GM18508 (cell line): ENCODE data around the gene ESRRA.

Source experiments
- ATAC-seq: cut with Tn5 transposase; IDR thresholded peaks from one replicate; pipeline ENCODE4 v1.9.1; 2021; ENCODE audit warnings: moderate number of reproducible peaks; ENCODE audit not compliant: insufficient read depth, unreplicated experiment

Gene ESRRA

GRCh38 chr11:64269540-64270220 is 35.6 kb upstream of the ESRRA start:
- peak; percentile 38 for ATAC-seq

GRCh38 chr11:64275031-64275800 is 30.1 kb upstream of the ESRRA start:
- no peak for ATAC-seq

GRCh38 chr11:64275841-64276240 is 29.5 kb upstream of the ESRRA start:
- ATAC-seq = no peak

GRCh38 chr11:64276653-64277431 is 28.5 kb upstream of the ESRRA start:
- no peak for ATAC-seq

- ATAC-seq = no peak
These were observed 26.6 kb upstream of the ESRRA start for GRCh38 chr11:64278576-64279190.

GRCh38 chr11:64281957-64282770 is 23.2 kb upstream of the ESRRA start:
- ATAC-seq = no peak

GRCh38 chr11:64283092-64283491 is 22.2 kb upstream of the ESRRA start:
- ATAC-seq = no peak

- ATAC-seq = no peak
These were observed 21.0 kb upstream of the ESRRA start, which contains the start of gene BAD for GRCh38 chr11:64284048-64284961. Gene BAD, minus strand, starts transcription at chr11:64284665. Its CDS starts 297 bp downstream, at chr11:64284368.

GRCh38 chr11:64284962-64285884 is 20.1 kb upstream of the ESRRA start, which contains the start of gene GPR137:
Gene GPR137, plus strand, starts transcription at chr11:64285848. Its CDS starts 677 bp downstream, at chr11:64286525.
- ATAC-seq = no peak

- ATAC-seq = no peak
These were observed 19.2 kb upstream of the ESRRA start for GRCh38 chr11:64285885-64286800.

- ATAC-seq = no peak
These were observed 18.5 kb upstream of the ESRRA start for GRCh38 chr11:64286801-64287159.

- no peak for ATAC-seq
These were observed 17.5 kb upstream of the ESRRA start for GRCh38 chr11:64287676-64288352.

GRCh38 chr11:64288353-64288750 is 17.0 kb upstream of the ESRRA start:
- ATAC-seq = no peak

- ATAC-seq = no peak
These were observed 16.2 kb upstream of the ESRRA start for GRCh38 chr11:64289002-64289564.

GRCh38 chr11:64290352-64291261 is 14.7 kb upstream of the ESRRA start:
- ATAC-seq = no peak
